PC-3 (cell line): ENCODE data around the gene PRKAR1B. TPM values are rescaled to one million over a fixed set of nuclear protein-coding genes. Genes with fewer than 3 reads are reported as not detected.

Source experiments
- ATAC-seq: fragments of 200-7000 bp; cut with Tn5 transposase; 2 replicates; pipeline ENCODE4 v1.9.1; 2020; ENCODE audit warnings: mild to moderate bottlenecking, moderate library complexity
- BruUV-seq: library from RNA; stranded (reverse); fragments of 400-500 nt; replicated peaks from 2 replicates; lab custom pipeline; 2021; lab: Mats Ljungman, UMichigan
- CTCF ChIA-PET: fragments of 300-600 bp; sonication (Branson Sonifier 250); formaldehyde crosslinking; loops from one replicate; lab custom pipeline; 2022; ENCODE audit warnings: antibody characterized with exemption; lab: Charles Lee
- POLR2A ChIA-PET: fragments of 300-600 bp; sonication (Branson Sonifier 250); formaldehyde crosslinking; loops from one replicate; lab custom pipeline; 2022; ENCODE audit warnings: antibody characterized with exemption; ENCODE audit not compliant: unreplicated experiment; lab: Charles Lee
- DNase-seq: peaks from one replicate; pipeline ENCODE4 v3.0.0-alpha.2; 2015
- H2AFZ ChIP-seq: fragments of 300-600 bp; sonication (generic); 2 replicates; pipeline ENCODE4 v1.6.0; 2016; ENCODE audit warnings: antibody characterized with exemption, low read length
- H3F3A ChIP-seq: fragments of 300-600 bp; sonication (generic); one replicate; pipeline ENCODE4 v1.6.0; 2017; ENCODE audit warnings: antibody characterized with exemption, low read length, control low read depth, mild to moderate bottlenecking; ENCODE audit not compliant: unreplicated experiment
- H3K27ac ChIP-seq: fragments of 300-600 bp; sonication (generic); 2 replicates; pipeline ENCODE4 v1.5.1; 2016; ENCODE audit warnings: mild to moderate bottlenecking, low read length
- H3K27me3 ChIP-seq: fragments of 300-600 bp; sonication (generic); 2 replicates; pipeline ENCODE4 v1.6.1; 2016; ENCODE audit warnings: low read length, mixed read lengths
- H3K36me3 ChIP-seq: fragments of 300-600 bp; sonication (generic); 2 replicates; pipeline ENCODE4 v1.6.1; 2016; ENCODE audit warnings: low read depth, mixed run types, low read length, mixed read lengths
- H3K4me1 ChIP-seq: fragments of 300-600 bp; sonication (generic); 2 replicates; pipeline ENCODE4 v1.5.1; 2016; ENCODE audit warnings: low read length; ENCODE audit not compliant: insufficient read depth
- H3K4me2 ChIP-seq: fragments of 300-600 bp; sonication (generic); 2 replicates; pipeline ENCODE4 v1.6.0; 2016; ENCODE audit warnings: low read length
- H3K4me3 ChIP-seq: fragments of 300-600 bp; sonication (generic); 2 replicates; pipeline ENCODE4 v1.5.1; 2016; ENCODE audit warnings: mild to moderate bottlenecking, low read length, mixed read lengths
- H3K79me2 ChIP-seq: fragments of 300-600 bp; sonication (generic); 2 replicates; pipeline ENCODE4 v1.6.1; 2017; ENCODE audit warnings: low read length, mixed read lengths
- H3K9ac ChIP-seq: fragments of 300-600 bp; sonication (generic); 2 replicates; pipeline ENCODE4 v1.6.0; 2016; ENCODE audit warnings: mild to moderate bottlenecking, low read length
- H3K9me2 ChIP-seq: fragments of 300-600 bp; sonication (generic); replicated peaks from 2 replicates; pipeline ENCODE4 v1.6.1; 2016; ENCODE audit warnings: mixed run types, low read length, mixed read lengths
- H3K9me3 ChIP-seq: fragments of 300-600 bp; sonication (generic); 2 replicates; pipeline ENCODE4 v1.6.1; 2016; ENCODE audit warnings: low read length, mixed read lengths
- H4K20me1 ChIP-seq: fragments of 300-600 bp; sonication (generic); 2 replicates; pipeline ENCODE4 v1.6.1; 2016; ENCODE audit warnings: low read length, mixed read lengths
- EZH2 ChIP-seq: fragments of 300-600 bp; sonication (generic); IDR thresholded peaks from one replicate; pipeline ENCODE4 v1.6.1; 2017; ENCODE audit warnings: antibody characterized with exemption, mild to moderate bottlenecking, low read length; ENCODE audit not compliant: unreplicated experiment
- EZH2phosphoT487 ChIP-seq: fragments of 300-600 bp; sonication (generic); IDR thresholded peaks from 2 replicates; pipeline ENCODE4 v1.6.1; 2018; ENCODE audit warnings: mild to moderate bottlenecking, antibody characterized with exemption, low read length, borderline replicate concordance
- intact Hi-C: fragments of 100-400 bp; cut with micrococcal nuclease; formaldehyde crosslinking; loops from 2 replicates; pipeline ENCODE4 v1.9.0; 2023
- total RNA-seq: library from RNA; depleted of rRNA; stranded (reverse); fragments of >200 nt; gene quantifications from 2 replicates; pipeline ENCODE4 v1.2.3, GENCODE V29; 2014
- TF ChIP-seq, protein P1 (sequence below): fragments of 300-600 bp; sonication (generic); conservative IDR thresholded peaks from 2 replicates; pipeline ENCODE4 v1.5.1; 2017; ENCODE audit warnings: antibody characterized with exemption, low read depth, mild to moderate bottlenecking, low read length

PRKAR1B gene
- total RNA-seq, 1 experiment from 2014 or later: 15.6 TPM

DNA sequence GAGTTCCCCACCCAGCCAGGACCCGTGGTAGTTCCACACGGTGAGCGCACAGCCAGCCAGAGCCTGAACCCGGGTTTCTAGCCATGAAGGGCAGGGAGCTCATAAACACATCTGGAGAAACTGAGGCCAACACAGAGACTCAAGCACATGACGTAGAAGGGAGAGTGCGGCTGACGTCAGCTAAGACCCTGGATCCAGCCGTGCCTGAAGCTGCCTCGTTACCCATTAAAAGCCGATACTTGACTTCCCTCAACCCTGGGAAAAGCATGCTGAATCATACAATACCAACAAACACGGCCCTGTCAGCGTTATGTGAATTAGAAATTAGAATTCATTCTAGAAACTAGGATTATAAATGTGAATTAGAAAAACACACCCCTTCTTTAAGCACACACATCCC is 142.3 kb downstream of the PRKAR1B start:
- TF ChIP-seq EZH2 (no peak), EZH2phosphoT487 (no peak)
- TF ChIP-seq, protein P1, sequence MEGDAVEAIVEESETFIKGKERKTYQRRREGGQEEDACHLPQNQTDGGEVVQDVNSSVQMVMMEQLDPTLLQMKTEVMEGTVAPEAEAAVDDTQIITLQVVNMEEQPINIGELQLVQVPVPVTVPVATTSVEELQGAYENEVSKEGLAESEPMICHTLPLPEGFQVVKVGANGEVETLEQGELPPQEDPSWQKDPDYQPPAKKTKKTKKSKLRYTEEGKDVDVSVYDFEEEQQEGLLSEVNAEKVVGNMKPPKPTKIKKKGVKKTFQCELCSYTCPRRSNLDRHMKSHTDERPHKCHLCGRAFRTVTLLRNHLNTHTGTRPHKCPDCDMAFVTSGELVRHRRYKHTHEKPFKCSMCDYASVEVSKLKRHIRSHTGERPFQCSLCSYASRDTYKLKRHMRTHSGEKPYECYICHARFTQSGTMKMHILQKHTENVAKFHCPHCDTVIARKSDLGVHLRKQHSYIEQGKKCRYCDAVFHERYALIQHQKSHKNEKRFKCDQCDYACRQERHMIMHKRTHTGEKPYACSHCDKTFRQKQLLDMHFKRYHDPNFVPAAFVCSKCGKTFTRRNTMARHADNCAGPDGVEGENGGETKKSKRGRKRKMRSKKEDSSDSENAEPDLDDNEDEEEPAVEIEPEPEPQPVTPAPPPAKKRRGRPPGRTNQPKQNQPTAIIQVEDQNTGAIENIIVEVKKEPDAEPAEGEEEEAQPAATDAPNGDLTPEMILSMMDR: no peak
- DNase-seq (no peak), ATAC-seq (no peak)
- no TSS peak for BruUV-seq
- Histone ChIP-seq H3F3A (no peaks in the 10 kb centered on the region), H3K79me2 (no peaks in the 10 kb centered on the region), H3K27me3 (no peaks in the 10 kb centered on the region), H3K9me2 (no peaks in the 10 kb centered on the region), H3K36me3 (no peaks in the 10 kb centered on the region), H3K9me3 (no peaks in the 10 kb centered on the region), H3K27ac (no peak overlapping the region), H3K9ac (no peak overlapping the region), H3K4me2 (no peak overlapping the region), H4K20me1 (no peaks in the 10 kb centered on the region), H2AFZ (no peak overlapping the region), H3K4me1 (no peaks in the 10 kb centered on the region), H3K4me3 (no peak overlapping the region)
- CTCF ChIA-PET: no interaction called here
- POLR2A ChIA-PET: no interaction called here
- intact Hi-C loops: no loop called here

DNA sequence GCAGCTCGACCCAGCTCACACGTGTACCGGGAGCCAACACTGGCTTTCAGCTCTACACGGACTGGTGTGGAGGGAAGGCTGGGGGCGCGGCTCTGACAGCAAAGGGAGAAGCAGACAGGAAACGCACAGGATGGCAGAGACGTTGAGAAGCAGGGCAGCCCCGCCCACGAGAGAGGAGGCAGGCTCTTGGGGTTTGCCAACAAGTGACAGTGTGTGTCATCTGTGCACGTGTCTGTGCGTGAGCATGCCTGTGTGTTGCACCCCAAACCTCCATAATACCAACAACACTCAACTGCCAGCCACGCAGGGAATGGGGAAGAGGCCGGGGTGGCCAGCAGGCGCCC is 143.0 kb downstream of the PRKAR1B start:
- POLR2A ChIA-PET: no interaction called here
- ATAC-seq: no peak

DNA sequence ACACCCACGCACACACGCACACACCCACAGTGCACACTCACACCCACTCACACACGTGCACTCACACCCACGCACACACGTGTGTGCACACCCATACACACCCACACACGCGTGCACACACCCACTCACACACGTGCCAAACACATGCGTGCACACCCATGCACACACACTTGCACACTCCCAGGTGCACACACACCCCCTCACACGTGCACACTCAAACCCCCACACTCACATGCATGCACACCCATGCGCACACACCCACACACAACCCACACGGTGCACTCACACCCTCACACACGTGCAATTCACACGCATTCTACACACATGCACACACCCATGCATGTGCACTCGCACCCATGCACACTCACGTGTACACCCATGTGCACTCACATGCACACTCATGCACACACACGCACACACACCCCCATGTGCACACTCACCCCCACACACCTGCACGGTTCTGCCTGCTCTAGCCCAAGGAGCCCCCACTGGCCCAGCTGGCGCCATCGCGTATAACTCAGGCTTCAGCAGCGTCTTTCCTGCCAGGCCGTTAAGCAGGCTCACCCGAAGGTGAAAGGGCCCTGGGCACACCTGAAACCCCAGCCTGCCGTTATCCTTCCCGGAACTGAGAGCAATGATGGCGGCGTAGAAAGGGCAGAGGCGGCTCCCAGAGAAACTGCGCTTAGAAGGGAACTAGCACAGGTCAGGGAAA is 143.5 kb downstream of the PRKAR1B start:
- Histone ChIP-seq H3K27ac (no peak overlapping the region), H3K4me1 (no peaks in the 10 kb centered on the region), H3K9me3 (no peaks in the 10 kb centered on the region), H3K9me2 (no peaks in the 10 kb centered on the region), H4K20me1 (no peaks in the 10 kb centered on the region), H3F3A (no peaks in the 10 kb centered on the region), H3K79me2 (no peaks in the 10 kb centered on the region), H3K9ac (no peak overlapping the region), H3K4me2 (no peak overlapping the region), H2AFZ (no peak overlapping the region), H3K27me3 (no peaks in the 10 kb centered on the region), H3K4me3 (no peak overlapping the region), H3K36me3 (no peaks in the 10 kb centered on the region)
- no TSS peak for BruUV-seq
- POLR2A ChIA-PET: no interaction called here
- no peak for ATAC-seq
- CTCF ChIA-PET: no interaction called here
- intact Hi-C loops: no loop called here
- TF ChIP-seq EZH2 (no peak), EZH2phosphoT487 (no peak)
- TF ChIP-seq, protein P1: no peak
- DNase-seq: no peak

More for the DNA sequence above, 143.0 kb downstream of the PRKAR1B start:
- no peaks in the 10 kb centered on the region for H3K9me3 ChIP-seq
- H3K27me3 ChIP-seq: no peaks in the 10 kb centered on the region
- no peaks in the 10 kb centered on the region for H3K4me1 ChIP-seq
- no peak overlapping the region for H3K4me2 ChIP-seq
- no peak overlapping the region for H3K9ac ChIP-seq
- TF ChIP-seq EZH2phosphoT487: no peak
- TF ChIP-seq, protein P1: no peak
- TF ChIP-seq EZH2: no peak
- no peak overlapping the region for H2AFZ ChIP-seq
- no peaks in the 10 kb centered on the region for H4K20me1 ChIP-seq
- H3F3A ChIP-seq: no peaks in the 10 kb centered on the region
- no peak overlapping the region for H3K4me3 ChIP-seq
- H3K27ac ChIP-seq: no peak overlapping the region
- CTCF ChIA-PET: no interaction called here
- H3K79me2 ChIP-seq: no peaks in the 10 kb centered on the region
- BruUV-seq: no TSS peak
- H3K36me3 ChIP-seq: no peaks in the 10 kb centered on the region
- no peak for DNase-seq
- intact Hi-C loops: no loop called here
- no peaks in the 10 kb centered on the region for H3K9me2 ChIP-seq
